Tibial nerve (tissue), 3 donors: Measurements from ENCODE around the gene SPTBN5.

Source experiments
- POLR2A ChIP-seq, 2 donors: fragments of 450-650 bp; IDR thresholded peaks; one replicate each; pipeline ENCODE4 v1.6.1; 2017; ENCODE audit warnings: antibody characterized with exemption in 2 of 2, mild to moderate bottlenecking in 2 of 2, moderate library complexity in 2 of 2
- TF ChIP-seq, protein P1 (sequence below), 5 experiments: fragments of 200-600 bp in 3 of 5; fragments of 450-650 bp in 2 of 5; sonication (generic) in 3 of 5; IDR thresholded peaks; one replicate each; pipeline ENCODE4 v1.5.1; 2016 to 2019; ENCODE audit warnings: antibody characterized with exemption in 5 of 5, mild to moderate bottlenecking in 3 of 5, moderate library complexity in 2 of 5

DNA sequence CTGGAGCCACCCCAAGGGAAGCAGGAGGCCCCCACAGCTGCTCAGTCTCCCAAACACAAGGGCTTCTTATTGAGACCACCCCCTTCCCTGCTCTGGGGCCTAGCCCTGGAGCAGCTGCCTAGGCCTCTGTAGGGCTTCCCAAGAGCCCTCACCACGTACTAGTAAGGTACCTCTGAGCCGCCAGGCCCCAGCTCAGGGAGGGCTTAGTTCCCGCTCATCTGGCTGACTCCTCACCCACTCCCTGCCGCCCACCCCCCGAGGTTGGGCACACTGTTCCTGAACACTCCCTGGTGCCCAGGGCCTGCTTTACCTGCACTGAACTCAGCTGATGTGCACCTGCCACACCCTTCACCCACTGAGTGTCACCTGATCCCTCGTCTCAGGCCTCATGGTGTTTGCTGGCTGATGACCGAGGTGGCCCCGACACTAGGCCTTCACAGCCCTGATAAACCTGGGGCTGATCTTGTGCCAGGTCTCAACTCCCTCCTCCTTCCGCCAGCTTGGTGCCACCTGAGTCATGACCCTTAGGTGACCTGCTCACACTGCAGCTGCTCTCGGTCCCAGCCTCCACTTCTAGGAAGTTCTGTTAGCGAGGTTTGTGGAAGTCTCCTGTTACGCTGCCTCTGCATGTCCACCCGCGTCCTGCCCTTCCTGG, 18.0 kb upstream of the SPTBN5 start:
- TF ChIP-seq, protein P1, sequence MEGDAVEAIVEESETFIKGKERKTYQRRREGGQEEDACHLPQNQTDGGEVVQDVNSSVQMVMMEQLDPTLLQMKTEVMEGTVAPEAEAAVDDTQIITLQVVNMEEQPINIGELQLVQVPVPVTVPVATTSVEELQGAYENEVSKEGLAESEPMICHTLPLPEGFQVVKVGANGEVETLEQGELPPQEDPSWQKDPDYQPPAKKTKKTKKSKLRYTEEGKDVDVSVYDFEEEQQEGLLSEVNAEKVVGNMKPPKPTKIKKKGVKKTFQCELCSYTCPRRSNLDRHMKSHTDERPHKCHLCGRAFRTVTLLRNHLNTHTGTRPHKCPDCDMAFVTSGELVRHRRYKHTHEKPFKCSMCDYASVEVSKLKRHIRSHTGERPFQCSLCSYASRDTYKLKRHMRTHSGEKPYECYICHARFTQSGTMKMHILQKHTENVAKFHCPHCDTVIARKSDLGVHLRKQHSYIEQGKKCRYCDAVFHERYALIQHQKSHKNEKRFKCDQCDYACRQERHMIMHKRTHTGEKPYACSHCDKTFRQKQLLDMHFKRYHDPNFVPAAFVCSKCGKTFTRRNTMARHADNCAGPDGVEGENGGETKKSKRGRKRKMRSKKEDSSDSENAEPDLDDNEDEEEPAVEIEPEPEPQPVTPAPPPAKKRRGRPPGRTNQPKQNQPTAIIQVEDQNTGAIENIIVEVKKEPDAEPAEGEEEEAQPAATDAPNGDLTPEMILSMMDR (IDR thresholded peaks at IDR 0.05), result no peak
- no peak for TF ChIP-seq POLR2A (IDR thresholded peaks at IDR 0.05)
